Neutrophil (primary cell): ENCODE results near the gene CPA3.

ENCODE experiments used
- H3K27ac ChIP-seq: fragments of 200-600 bp; sonication (generic); 2 replicates; pipeline ENCODE4 v1.5.1; 2016; ENCODE audit warnings: mild to moderate bottlenecking, moderate library complexity
- H3K27me3 ChIP-seq: fragments of 200-600 bp; sonication (generic); 2 replicates; pipeline ENCODE4 v1.6.0; 2016; ENCODE audit warnings: mild to moderate bottlenecking
- H3K36me3 ChIP-seq: fragments of 200-600 bp; sonication (generic); 2 replicates; pipeline ENCODE4 v1.5.1; 2017
- H3K4me1 ChIP-seq, 2 experiments: fragments of 200-600 bp in 1 of 2; sonication (generic) in 1 of 2; 1 replicate in 1 of 2; 2 replicates in 1 of 2; pipeline versions ENCODE4 v1.5.1 to v1.6.1; 2013 to 2016; ENCODE audit warnings: low read depth in 1 of 2, low read length in 1 of 2, mild to moderate bottlenecking in 1 of 2, moderate library complexity in 1 of 2; ENCODE audit not compliant: control insufficient read depth in 1 of 2, insufficient read depth in 1 of 2
- H3K4me3 ChIP-seq, 2 experiments: fragments of 200-600 bp in 1 of 2; sonication (generic) in 1 of 2; 1 replicate in 1 of 2; 2 replicates in 1 of 2; pipeline ENCODE4 v1.5.1; 2013 to 2016; ENCODE audit warnings: low read depth in 1 of 2, low read length in 1 of 2, mild to moderate bottlenecking in 1 of 2, moderate library complexity in 1 of 2
- H3K9me3 ChIP-seq: fragments of 200-600 bp; sonication (generic); 2 replicates; pipeline ENCODE4 v1.5.1; 2016
- CTCF ChIP-seq: fragments of 200-600 bp; sonication (generic); IDR thresholded peaks from 2 replicates; pipeline ENCODE4 v1.5.1; 2016; ENCODE audit warnings: antibody characterized with exemption

CPA3 gene

GRCh38 chr3:148848410-148848809, 16.7 kb upstream of the CPA3 start:
- Histone ChIP-seq H3K4me1 (peaks cover 0 to 6% of the 10 kb centered on the region in 2 experiments), H3K4me3 (no peak overlapping the region), H3K27me3 (no peaks in the 10 kb centered on the region), H3K27ac (no peak overlapping the region), H3K9me3 (no peaks in the 10 kb centered on the region), H3K36me3 (no peaks in the 10 kb centered on the region)
- no peak for TF ChIP-seq CTCF

DNA sequence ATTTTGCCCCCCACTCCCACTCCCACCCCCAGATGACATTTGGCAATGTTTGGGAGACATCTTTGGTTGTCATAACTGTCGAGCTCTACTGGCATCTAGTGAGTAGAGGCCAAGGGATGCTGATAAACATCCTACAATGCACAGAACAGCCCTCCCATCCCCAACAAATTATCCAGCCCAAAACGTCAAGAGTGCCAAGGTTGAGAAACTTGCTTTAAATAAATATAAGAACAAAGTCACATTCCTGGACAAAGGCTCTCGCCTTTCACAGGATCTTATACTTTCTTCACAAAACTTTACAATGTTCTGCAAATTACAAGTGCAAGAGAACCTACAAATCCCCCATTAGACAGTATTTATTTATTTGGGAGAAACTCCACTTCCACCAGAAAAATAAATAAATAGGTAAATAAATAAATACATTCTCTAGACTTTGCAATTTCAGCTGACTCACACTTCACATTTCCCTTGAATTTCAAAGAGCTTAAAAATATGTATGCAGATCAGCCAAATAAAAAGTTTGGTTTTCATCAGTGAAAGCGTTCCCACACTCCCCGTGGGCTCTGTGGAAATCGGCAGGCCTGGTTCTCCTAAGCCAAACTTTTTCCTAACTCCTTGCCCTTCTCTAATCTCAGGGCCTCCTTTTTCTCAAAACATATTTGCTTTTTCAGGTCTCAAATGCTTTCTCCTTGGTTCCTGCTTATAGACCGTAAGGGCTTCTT, 12.7 kb upstream of the CPA3 start:
- Histone ChIP-seq H3K36me3 (no peaks in the 10 kb centered on the region), H3K9me3 (no peaks in the 10 kb centered on the region), H3K4me1 (no peaks in the 10 kb centered on the region), H3K27ac (no peak overlapping the region), H3K4me3 (no peak overlapping the region), H3K27me3 (no peaks in the 10 kb centered on the region)
- no peak for TF ChIP-seq CTCF

DNA sequence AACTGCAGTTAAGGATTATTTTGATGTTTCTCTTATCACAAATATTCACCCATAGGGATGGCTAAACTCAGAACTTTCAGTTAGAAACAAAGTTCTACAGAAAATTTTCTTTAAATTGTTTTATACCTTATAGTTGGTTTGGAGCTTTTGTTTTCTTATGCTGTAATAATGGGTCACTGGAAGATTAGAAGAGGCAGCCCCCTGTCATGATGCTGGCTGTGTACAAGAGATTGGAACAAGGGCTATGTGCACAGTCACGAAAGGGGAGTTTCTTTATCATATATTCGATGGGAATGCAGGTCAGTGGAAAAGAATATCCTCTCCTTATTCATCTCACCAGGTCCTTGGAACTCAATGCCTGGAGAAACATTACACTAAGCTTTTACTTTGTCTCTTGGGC, 12.0 kb upstream of the CPA3 start:
- Histone ChIP-seq H3K27me3 (no peaks in the 10 kb centered on the region), H3K9me3 (no peaks in the 10 kb centered on the region), H3K36me3 (no peaks in the 10 kb centered on the region), H3K4me1 (no peaks in the 10 kb centered on the region), H3K4me3 (no peak overlapping the region), H3K27ac (no peak overlapping the region)
- TF ChIP-seq CTCF, result no peak

- Histone ChIP-seq H3K27ac (no peak overlapping the region), H3K36me3 (no peaks in the 10 kb centered on the region), H3K4me1 (no peaks in the 10 kb centered on the region), H3K27me3 (no peaks in the 10 kb centered on the region), H3K4me3 (no peak overlapping the region), H3K9me3 (no peaks in the 10 kb centered on the region)
- TF ChIP-seq CTCF, result no peak
Observed at GRCh38 chr3:148854061-148854460, 11.0 kb upstream of the CPA3 start.

DNA sequence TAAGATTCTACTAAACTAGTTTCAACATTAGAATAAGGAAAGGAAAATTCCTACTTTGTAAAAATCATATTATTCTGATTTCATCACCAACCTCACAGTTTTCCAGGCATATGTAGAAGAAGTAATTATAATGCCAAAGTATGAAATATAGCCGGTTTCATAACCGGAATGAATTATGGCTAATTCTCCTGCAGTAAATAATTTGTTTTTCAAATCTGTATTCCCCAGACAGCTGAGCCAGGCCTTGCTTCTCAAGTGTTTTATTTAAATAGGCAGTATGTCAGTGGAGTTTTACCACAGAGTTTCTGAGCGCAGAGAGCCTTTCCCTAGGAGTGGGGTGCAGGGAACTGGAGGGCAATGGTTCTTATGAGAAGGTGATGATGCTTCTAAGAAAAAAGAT, 8.7 kb upstream of the CPA3 start:
- Histone ChIP-seq H3K4me3 (no peak overlapping the region), H3K27ac (no peak overlapping the region), H3K4me1 (no peaks in the 10 kb centered on the region), H3K27me3 (no peaks in the 10 kb centered on the region), H3K9me3 (no peaks in the 10 kb centered on the region), H3K36me3 (no peaks in the 10 kb centered on the region)
- TF ChIP-seq CTCF, result no peak
